Keratinocyte (primary cell): ENCODE measurements around the gene TMEM184A.

Experiments
- EZH2 ChIP-seq: IDR thresholded peaks from one replicate; pipeline ENCODE4 v1.6.1; 2012; ENCODE audit warnings: inconsistent platforms, mild to moderate bottlenecking, low read length, moderate library complexity
- TF ChIP-seq, protein P1 (sequence below), 3 experiments: IDR thresholded peaks in 1 of 3; conservative IDR thresholded peaks in 1 of 3; optimal IDR thresholded peaks in 1 of 3; 2 replicates in 2 of 3; 3 replicates in 1 of 3; pipeline versions ENCODE3 to v1.5.1; 2011; ENCODE audit warnings: low read length in 3 of 3, mild to moderate bottlenecking in 3 of 3, moderate library complexity in 2 of 3, control low read depth in 1 of 3, inconsistent platforms in 1 of 3; ENCODE audit not compliant: insufficient read depth in 2 of 3; ENCODE audit errors: extremely low read depth in 1 of 3

- TF ChIP-seq, protein P1, sequence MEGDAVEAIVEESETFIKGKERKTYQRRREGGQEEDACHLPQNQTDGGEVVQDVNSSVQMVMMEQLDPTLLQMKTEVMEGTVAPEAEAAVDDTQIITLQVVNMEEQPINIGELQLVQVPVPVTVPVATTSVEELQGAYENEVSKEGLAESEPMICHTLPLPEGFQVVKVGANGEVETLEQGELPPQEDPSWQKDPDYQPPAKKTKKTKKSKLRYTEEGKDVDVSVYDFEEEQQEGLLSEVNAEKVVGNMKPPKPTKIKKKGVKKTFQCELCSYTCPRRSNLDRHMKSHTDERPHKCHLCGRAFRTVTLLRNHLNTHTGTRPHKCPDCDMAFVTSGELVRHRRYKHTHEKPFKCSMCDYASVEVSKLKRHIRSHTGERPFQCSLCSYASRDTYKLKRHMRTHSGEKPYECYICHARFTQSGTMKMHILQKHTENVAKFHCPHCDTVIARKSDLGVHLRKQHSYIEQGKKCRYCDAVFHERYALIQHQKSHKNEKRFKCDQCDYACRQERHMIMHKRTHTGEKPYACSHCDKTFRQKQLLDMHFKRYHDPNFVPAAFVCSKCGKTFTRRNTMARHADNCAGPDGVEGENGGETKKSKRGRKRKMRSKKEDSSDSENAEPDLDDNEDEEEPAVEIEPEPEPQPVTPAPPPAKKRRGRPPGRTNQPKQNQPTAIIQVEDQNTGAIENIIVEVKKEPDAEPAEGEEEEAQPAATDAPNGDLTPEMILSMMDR (optimal IDR thresholded peaks at IDR 0.05 in 1 of 3, IDR thresholded peaks at IDR 0.05 in 1 of 3, conservative IDR thresholded peaks at IDR 0.05 in 1 of 3; ENCODE audit: extremely low read depth in 1 of 3, insufficient read depth in 2 of 3, low read length in 3 of 3), result no peak
- TF ChIP-seq EZH2, result no peak
These were observed 25.1 kb downstream of the TMEM184A start for GRCh38 chr7:1530946-1531262.
